ENCODE results near the gene UTF1.
"Not testable (repeated sequence)": the region's sequence is repeated elsewhere in the genome, so short reads cannot be mapped to it uniquely, and the experiment has no call there.

Gene UTF1

GRCh38 chr10:133248334-133248715 lies 18.3 kb downstream of the UTF1 start:
- no peak for DNase-seq

- no peak for DNase-seq
Observed at GRCh38 chr10:133249094-133249780, 19.2 kb downstream of the UTF1 start.

- DNase-seq = no peak
Observed at GRCh38 chr10:133249975-133250754, 20.1 kb downstream of the UTF1 start.

GRCh38 chr10:133251388-133252222 lies 21.6 kb downstream of the UTF1 start:
- no peak for DNase-seq

GRCh38 chr10:133252223-133252552 lies 22.2 kb downstream of the UTF1 start:
- DNase-seq = no peak

GRCh38 chr10:133253361-133253955 lies 23.4 kb downstream of the UTF1 start:
- DNase-seq = no peak

- no peak for DNase-seq
Observed at GRCh38 chr10:133254421-133255120, 24.6 kb downstream of the UTF1 start.

- no peak for DNase-seq
Observed at GRCh38 chr10:133255323-133255722, 25.3 kb downstream of the UTF1 start.

GRCh38 chr10:133257489-133258065 lies 27.6 kb downstream of the UTF1 start:
- DNase-seq = no peak

- no peak for DNase-seq
Observed at GRCh38 chr10:133258066-133258817, 28.2 kb downstream of the UTF1 start.

- DNase-seq = no peak
Observed at GRCh38 chr10:133258818-133259601, 29.0 kb downstream of the UTF1 start.

GRCh38 chr10:133259602-133259989 lies 29.6 kb downstream of the UTF1 start:
- DNase-seq = no peak

- no peak for DNase-seq
Observed at GRCh38 chr10:133260895-133261725, 31.1 kb downstream of the UTF1 start.

- no peak for DNase-seq
Observed at GRCh38 chr10:133261726-133262325, 31.8 kb downstream of the UTF1 start.

- no peak for DNase-seq
Observed at GRCh38 chr10:133262696-133263095, 32.7 kb downstream of the UTF1 start.

- no peak for DNase-seq
Observed at GRCh38 chr10:133263674-133264073, 33.7 kb downstream of the UTF1 start.

GRCh38 chr10:133264461-133264860 lies 34.4 kb downstream of the UTF1 start:
- DNase-seq = no peak

- DNase-seq = not testable (repeated sequence)
Observed at GRCh38 chr10:133265052-133265451, 35.0 kb downstream of the UTF1 start.

- no peak for DNase-seq
Observed at GRCh38 chr10:133266056-133266795, 36.2 kb downstream of the UTF1 start.

All from NCI-H2081 treated with DMSO at 0.1 percent for 48 hours (cell line).